ENCODE results near the gene DAP.

DNA sequence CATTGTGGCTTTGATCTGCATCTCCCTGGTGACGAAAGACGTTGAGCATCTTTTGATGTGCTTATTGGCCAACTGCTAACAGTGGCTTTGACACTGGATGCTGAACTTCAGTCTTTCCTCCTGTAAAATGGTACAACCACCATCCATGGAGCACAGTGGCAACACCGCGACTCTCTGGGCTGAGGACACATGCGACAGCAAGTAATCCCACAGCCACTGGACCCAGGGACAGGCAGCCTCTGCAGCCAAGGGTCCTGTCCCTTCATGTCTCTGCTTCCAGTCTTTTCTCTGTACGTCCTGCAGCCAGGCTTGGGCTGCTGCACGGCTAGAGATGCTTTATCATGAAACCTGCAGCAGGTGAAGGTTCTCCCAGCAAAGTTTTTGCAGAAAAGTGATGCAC lies 83.5 kb downstream of the DAP start:
- TF ChIP-seq, protein P1, sequence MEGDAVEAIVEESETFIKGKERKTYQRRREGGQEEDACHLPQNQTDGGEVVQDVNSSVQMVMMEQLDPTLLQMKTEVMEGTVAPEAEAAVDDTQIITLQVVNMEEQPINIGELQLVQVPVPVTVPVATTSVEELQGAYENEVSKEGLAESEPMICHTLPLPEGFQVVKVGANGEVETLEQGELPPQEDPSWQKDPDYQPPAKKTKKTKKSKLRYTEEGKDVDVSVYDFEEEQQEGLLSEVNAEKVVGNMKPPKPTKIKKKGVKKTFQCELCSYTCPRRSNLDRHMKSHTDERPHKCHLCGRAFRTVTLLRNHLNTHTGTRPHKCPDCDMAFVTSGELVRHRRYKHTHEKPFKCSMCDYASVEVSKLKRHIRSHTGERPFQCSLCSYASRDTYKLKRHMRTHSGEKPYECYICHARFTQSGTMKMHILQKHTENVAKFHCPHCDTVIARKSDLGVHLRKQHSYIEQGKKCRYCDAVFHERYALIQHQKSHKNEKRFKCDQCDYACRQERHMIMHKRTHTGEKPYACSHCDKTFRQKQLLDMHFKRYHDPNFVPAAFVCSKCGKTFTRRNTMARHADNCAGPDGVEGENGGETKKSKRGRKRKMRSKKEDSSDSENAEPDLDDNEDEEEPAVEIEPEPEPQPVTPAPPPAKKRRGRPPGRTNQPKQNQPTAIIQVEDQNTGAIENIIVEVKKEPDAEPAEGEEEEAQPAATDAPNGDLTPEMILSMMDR (conservative IDR thresholded peaks at IDR 0.05; ENCODE audit: low read depth in 2 of 2): no peak
- TF ChIP-seq JUNB (IDR thresholded peaks at IDR 0.05; ENCODE audit: unreplicated experiment): no peak
- no peak for TF ChIP-seq POLR2AphosphoS5 (IDR thresholded peaks at IDR 0.05; ENCODE audit: low read depth)
- no peak for TF ChIP-seq EZH2phosphoT487 (IDR thresholded peaks at IDR 0.05; ENCODE audit: unreplicated experiment)
- TF ChIP-seq, protein P2, sequence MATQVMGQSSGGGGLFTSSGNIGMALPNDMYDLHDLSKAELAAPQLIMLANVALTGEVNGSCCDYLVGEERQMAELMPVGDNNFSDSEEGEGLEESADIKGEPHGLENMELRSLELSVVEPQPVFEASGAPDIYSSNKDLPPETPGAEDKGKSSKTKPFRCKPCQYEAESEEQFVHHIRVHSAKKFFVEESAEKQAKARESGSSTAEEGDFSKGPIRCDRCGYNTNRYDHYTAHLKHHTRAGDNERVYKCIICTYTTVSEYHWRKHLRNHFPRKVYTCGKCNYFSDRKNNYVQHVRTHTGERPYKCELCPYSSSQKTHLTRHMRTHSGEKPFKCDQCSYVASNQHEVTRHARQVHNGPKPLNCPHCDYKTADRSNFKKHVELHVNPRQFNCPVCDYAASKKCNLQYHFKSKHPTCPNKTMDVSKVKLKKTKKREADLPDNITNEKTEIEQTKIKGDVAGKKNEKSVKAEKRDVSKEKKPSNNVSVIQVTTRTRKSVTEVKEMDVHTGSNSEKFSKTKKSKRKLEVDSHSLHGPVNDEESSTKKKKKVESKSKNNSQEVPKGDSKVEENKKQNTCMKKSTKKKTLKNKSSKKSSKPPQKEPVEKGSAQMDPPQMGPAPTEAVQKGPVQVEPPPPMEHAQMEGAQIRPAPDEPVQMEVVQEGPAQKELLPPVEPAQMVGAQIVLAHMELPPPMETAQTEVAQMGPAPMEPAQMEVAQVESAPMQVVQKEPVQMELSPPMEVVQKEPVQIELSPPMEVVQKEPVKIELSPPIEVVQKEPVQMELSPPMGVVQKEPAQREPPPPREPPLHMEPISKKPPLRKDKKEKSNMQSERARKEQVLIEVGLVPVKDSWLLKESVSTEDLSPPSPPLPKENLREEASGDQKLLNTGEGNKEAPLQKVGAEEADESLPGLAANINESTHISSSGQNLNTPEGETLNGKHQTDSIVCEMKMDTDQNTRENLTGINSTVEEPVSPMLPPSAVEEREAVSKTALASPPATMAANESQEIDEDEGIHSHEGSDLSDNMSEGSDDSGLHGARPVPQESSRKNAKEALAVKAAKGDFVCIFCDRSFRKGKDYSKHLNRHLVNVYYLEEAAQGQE (IDR thresholded peaks at IDR 0.05; ENCODE audit: unreplicated experiment): no peak
